HepG2 (cell line): Measurements from ENCODE around the gene GPATCH4. TPM values are rescaled to one million over a fixed set of nuclear protein-coding genes. Genes with fewer than 3 reads are reported as not detected.

Experiments used
- CCAR2 ChIP-seq: fragments of 200-400 bp; formaldehyde crosslinking; optimal IDR thresholded peaks from 2 replicates; pipeline ENCODE3; 2018; ENCODE audit warnings: low read depth, mild to moderate bottlenecking, low read length, moderate library complexity
- FIP1L1 ChIP-seq: fragments of 200-400 bp; formaldehyde crosslinking; IDR thresholded peaks from 2 replicates; pipeline ENCODE4 v1.6.1; 2018; ENCODE audit warnings: low read depth, mild to moderate bottlenecking, low read length, moderate library complexity, borderline replicate concordance; ENCODE audit not compliant: insufficient read depth
- FOSL1 ChIP-seq: sonication (generic); formaldehyde crosslinking; IDR thresholded peaks from 2 replicates; pipeline ENCODE4 v1.9.0; 2021; ENCODE audit warnings: missing genetic modification reagents, borderline replicate concordance
- IRF1 ChIP-seq: sonication (generic); formaldehyde crosslinking; IDR thresholded peaks from 2 replicates; pipeline ENCODE4 v1.4.0; 2020; ENCODE audit warnings: low read depth, mild to moderate bottlenecking, missing genetic modification reagents
- RNF219 ChIP-seq: sonication (generic); formaldehyde crosslinking; IDR thresholded peaks from 2 replicates; pipeline ENCODE4 v1.5.0; 2020; ENCODE audit warnings: mild to moderate bottlenecking, missing genetic modification reagents
- TAF15 ChIP-seq: fragments of 200-400 bp; formaldehyde crosslinking; IDR thresholded peaks from one replicate; pipeline ENCODE4 v1.6.1; 2018; ENCODE audit warnings: mild to moderate bottlenecking, low read depth, low read length; ENCODE audit not compliant: poor library complexity, severe bottlenecking
- ZBTB39 ChIP-seq: sonication (generic); formaldehyde crosslinking; IDR thresholded peaks from 2 replicates; pipeline ENCODE4 v1.5.0; 2020; ENCODE audit warnings: missing genetic modification reagents
- ZNF501 ChIP-seq: sonication (generic); formaldehyde crosslinking; IDR thresholded peaks from 2 replicates; pipeline ENCODE4 v1.5.1; 2020; ENCODE audit warnings: mild to moderate bottlenecking, moderate library complexity, missing genetic modification reagents
- ZNF83 ChIP-seq: sonication (generic); formaldehyde crosslinking; IDR thresholded peaks from 2 replicates; pipeline ENCODE4 v1.4.0; 2020; ENCODE audit warnings: missing genetic modification reagents, mild to moderate bottlenecking, borderline replicate concordance
- polyA plus RNA-seq, 8 experiments: library from polyadenylated mRNA; depleted of rRNA in 3 of 8; stranded (reverse) in 7 of 8; unstranded in 1 of 8; fragments of >200 nt; fragmentation: Illumina TruSeq in 4 of 8; extraction: Trizol in 4 of 8; gene quantifications; 2 replicates each; pipeline versions ENCODE4 v1.2.1 to v1.2.3, GENCODE V29; 2011 to 2016; ENCODE audit warnings: low read depth in 4 of 8, missing spikeins in 1 of 8, mixed read lengths in 1 of 8; ENCODE audit not compliant: insufficient read depth in 1 of 8
- total RNA-seq, 5 experiments: library from RNA; depleted of rRNA; stranded (reverse); fragments of >200 nt; fragmentation: Illumina TruSeq; extraction: Trizol; gene quantifications; 2 replicates each; pipeline ENCODE4 v1.2.3, GENCODE V29; 2016; ENCODE audit warnings: low read depth in 1 of 5
- TF ChIP-seq, protein P1 (sequence below): sonication (generic); formaldehyde crosslinking; conservative IDR thresholded peaks from 2 replicates; pipeline ENCODE4 v1.8.0; 2022; ENCODE audit warnings: mild to moderate bottlenecking, moderate library complexity, missing genetic modification reagents
- TF ChIP-seq, protein P2 (sequence below): sonication (generic); formaldehyde crosslinking; IDR thresholded peaks from 2 replicates; pipeline ENCODE4 v1.5.1; 2020; ENCODE audit warnings: missing genetic modification reagents, mild to moderate bottlenecking, borderline replicate concordance
- TF ChIP-seq, protein P3 (sequence below): sonication (generic); formaldehyde crosslinking; IDR thresholded peaks from 2 replicates; pipeline ENCODE4 v1.5.0; 2020; ENCODE audit warnings: missing genetic modification reagents
- TF ChIP-seq, protein P4 (sequence below): sonication (generic); formaldehyde crosslinking; conservative IDR thresholded peaks from 2 replicates; pipeline ENCODE4 v1.4.0; 2020; ENCODE audit warnings: missing genetic modification reagents

GPATCH4 gene
- total and polyA plus RNA-seq, 2 of the 13 experiments (the other 11 are each of a cell fraction or from before 2014, with no cell fraction given), result 19.2 to 37.9 TPM

DNA sequence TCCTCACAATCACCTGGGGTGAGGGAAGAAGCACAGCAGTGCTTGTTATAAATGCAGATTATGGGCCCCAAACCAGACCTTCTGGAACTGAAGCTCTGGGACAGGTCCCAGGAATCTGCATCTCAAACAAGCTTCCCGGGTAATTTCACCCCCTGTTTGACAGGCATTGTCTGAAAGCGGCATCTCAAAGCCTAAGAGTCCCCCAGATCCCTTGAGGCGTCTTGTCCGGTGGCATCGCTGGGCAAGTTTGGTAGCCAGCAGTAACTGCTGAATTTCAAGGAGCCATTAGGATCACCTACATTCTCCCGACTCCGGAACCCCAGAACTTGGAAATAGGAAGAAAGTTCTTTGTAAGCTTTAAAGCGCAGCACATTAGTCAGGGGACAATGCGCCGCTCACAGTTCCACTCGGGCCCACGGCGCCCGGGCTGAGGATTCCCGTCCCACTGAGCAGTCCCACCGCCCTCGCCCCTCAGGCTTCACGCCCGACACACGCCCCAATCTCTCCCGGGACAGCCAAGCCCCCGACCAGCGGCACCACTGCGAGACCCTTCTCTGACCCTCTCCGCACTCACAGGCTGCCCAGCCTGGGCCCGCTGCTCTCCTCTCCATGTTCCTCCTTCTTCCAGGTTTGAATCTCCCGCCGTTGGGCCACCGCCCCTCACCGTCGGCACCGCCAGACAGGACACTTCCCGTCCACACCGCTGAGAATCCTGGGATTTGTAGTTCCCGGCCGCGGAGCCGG is 29.2 kb downstream of the GPATCH4 start, which contains the start of gene IQGAP3 (continued):
- TF ChIP-seq, protein P1, sequence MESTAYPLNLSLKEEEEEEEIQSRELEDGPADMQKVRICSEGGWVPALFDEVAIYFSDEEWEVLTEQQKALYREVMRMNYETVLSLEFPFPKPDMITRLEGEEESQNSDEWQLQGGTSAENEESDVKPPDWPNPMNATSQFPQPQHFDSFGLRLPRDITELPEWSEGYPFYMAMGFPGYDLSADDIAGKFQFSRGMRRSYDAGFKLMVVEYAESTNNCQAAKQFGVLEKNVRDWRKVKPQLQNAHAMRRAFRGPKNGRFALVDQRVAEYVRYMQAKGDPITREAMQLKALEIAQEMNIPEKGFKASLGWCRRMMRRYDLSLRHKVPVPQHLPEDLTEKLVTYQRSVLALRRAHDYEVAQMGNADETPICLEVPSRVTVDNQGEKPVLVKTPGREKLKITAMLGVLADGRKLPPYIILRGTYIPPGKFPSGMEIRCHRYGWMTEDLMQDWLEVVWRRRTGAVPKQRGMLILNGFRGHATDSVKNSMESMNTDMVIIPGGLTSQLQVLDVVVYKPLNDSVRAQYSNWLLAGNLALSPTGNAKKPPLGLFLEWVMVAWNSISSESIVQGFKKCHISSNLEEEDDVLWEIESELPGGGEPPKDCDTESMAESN (CRISPR knock-in tag), result no peak; the same call in 1 of the 2 replicates
- TF ChIP-seq, protein P2, sequence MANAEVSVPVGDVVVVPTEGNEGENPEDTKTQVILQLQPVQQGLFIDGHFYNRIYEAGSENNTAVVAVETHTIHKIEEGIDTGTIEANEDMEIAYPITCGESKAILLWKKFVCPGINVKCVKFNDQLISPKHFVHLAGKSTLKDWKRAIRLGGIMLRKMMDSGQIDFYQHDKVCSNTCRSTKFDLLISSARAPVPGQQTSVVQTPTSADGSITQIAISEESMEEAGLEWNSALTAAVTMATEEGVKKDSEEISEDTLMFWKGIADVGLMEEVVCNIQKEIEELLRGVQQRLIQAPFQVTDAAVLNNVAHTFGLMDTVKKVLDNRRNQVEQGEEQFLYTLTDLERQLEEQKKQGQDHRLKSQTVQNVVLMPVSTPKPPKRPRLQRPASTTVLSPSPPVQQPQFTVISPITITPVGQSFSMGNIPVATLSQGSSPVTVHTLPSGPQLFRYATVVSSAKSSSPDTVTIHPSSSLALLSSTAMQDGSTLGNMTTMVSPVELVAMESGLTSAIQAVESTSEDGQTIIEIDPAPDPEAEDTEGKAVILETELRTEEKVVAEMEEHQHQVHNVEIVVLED, result peak; percentile 87
- TF ChIP-seq CCAR2 (no peak), ZNF83 (CRISPR knock-in tag) (no peak), TAF15 (no peak), RNF219 (CRISPR knock-in tag) (no peak), ZNF501 (CRISPR knock-in tag) (peak; percentile 87; the same call in 1 of the 2 replicates), ZBTB39 (CRISPR knock-in tag) (no peak), FIP1L1 (no peak), FOSL1 (CRISPR knock-in tag) (no peak), IRF1 (no peak)
- TF ChIP-seq, protein P3, sequence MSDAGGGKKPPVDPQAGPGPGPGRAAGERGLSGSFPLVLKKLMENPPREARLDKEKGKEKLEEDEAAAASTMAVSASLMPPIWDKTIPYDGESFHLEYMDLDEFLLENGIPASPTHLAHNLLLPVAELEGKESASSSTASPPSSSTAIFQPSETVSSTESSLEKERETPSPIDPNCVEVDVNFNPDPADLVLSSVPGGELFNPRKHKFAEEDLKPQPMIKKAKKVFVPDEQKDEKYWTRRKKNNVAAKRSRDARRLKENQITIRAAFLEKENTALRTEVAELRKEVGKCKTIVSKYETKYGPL (CRISPR knock-in tag), result no peak
- TF ChIP-seq, protein P4, sequence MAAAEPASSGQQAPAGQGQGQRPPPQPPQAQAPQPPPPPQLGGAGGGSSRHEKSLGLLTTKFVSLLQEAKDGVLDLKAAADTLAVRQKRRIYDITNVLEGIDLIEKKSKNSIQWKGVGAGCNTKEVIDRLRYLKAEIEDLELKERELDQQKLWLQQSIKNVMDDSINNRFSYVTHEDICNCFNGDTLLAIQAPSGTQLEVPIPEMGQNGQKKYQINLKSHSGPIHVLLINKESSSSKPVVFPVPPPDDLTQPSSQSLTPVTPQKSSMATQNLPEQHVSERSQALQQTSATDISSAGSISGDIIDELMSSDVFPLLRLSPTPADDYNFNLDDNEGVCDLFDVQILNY (CRISPR knock-in tag), result peak; percentile 99
